Measurements from ENCODE around the gene GPR135. TPM values are rescaled to one million over a fixed set of nuclear protein-coding genes. Genes with fewer than 3 reads are reported as not detected.
A peak's percentile ranks its signal among the peaks of the same experiment; 100 is the strongest.

Gene GPR135
- total RNA-seq, 1 experiment from 2014 or later = 3.9 TPM

DNA sequence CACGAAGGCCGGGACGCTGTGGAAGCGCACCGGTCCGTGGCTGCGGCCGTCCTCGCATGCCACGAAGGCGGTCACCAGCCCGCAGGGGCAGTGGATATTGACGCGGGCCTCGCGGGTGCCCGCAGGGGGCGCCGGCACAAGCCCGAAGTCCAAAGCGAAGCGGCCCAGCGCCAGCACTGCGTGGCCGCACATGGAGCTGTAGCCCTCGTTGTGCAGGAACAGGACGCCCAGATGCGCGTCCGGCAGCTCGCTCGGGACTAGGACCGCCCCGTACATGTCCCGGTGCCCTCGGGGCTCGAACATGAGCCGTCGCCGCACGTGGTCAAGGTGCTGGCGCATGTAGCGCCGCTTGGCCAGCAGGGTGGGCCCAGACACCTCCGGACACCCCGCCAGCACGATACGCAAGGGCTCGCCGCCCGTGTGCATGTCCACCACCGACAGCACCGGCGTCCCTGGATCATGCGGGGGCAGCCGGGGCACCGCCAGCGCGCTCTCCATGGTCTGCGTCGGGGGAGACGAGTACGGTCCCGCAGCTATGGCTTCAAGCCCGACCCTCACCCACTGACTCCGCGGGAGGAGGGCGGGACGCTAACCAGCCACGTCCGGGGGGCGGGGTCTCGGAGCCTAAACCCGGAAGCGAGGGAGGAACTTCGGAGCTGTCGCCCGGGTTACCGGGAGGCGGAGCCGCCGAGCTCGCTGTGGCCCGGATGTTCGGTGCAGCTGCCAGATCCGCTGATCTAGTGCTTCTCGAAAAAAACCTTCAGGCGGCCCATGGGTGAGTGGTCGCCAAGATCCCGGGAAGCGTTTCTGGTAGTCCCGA is 18.8 kb upstream of the GPR135 start, which contains the start of the genes JKAMP and L3HYPDH (continued):
- TF ChIP-seq, protein P1, sequence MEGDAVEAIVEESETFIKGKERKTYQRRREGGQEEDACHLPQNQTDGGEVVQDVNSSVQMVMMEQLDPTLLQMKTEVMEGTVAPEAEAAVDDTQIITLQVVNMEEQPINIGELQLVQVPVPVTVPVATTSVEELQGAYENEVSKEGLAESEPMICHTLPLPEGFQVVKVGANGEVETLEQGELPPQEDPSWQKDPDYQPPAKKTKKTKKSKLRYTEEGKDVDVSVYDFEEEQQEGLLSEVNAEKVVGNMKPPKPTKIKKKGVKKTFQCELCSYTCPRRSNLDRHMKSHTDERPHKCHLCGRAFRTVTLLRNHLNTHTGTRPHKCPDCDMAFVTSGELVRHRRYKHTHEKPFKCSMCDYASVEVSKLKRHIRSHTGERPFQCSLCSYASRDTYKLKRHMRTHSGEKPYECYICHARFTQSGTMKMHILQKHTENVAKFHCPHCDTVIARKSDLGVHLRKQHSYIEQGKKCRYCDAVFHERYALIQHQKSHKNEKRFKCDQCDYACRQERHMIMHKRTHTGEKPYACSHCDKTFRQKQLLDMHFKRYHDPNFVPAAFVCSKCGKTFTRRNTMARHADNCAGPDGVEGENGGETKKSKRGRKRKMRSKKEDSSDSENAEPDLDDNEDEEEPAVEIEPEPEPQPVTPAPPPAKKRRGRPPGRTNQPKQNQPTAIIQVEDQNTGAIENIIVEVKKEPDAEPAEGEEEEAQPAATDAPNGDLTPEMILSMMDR (IDR thresholded peaks at IDR 0.05 in 2 of 3, conservative IDR thresholded peaks at IDR 0.05 in 1 of 3; ENCODE audit: borderline replicate concordance in 1 of 3, insufficient read depth in 1 of 3, low read depth in 2 of 3, low read length in 2 of 3) = peak; percentile 35 to 54 (median 47); a peak in 5 of 6 replicates
- TF ChIP-seq POLR2AphosphoS5 (IDR thresholded peaks at IDR 0.05; ENCODE audit: low read depth, low read length) (peak; percentile 89), SP1 (IDR thresholded peaks at IDR 0.05; ENCODE audit: low read depth) (peak; percentile 53), FOSL1 (IDR thresholded peaks at IDR 0.05; ENCODE audit: low read depth) (no peak), JUND (IDR thresholded peaks at IDR 0.05) (no peak)

DNA sequence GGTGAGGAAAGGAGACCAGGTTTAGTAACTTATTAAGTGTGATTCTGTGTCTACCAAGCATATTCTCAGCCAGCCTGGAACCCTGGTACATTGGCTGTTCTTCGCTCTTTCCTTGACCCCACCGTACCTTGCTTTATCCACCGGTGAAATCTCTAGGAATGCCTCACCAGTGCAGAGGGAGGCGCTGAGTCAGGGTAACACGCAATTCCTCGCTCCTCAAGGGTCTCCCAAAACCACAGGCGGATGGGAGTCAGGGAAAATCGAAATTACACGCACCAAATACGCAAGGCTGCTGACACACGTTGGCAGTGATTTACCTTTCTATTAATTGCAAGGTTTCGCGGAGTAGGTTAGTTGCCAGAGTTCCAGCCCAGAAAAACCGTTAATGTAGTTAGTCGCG is 18.2 kb upstream of the GPR135 start:
- ATAC-seq (peak; percentile 27), DNase-seq (ENCODE audit: low read depth, low spot score) (peak; percentile 2)
- H3K4me2 ChIP-seq (ENCODE audit: low read length) = peak overlapping the region; percentile 96
- H3K79me2 ChIP-seq (ENCODE audit: insufficient read depth, low read length) = peaks cover 58% of the 10 kb centered on the region
- H3K9me2 ChIP-seq (ENCODE audit: insufficient read depth) = no peaks in the 10 kb centered on the region
- RAD21 ChIA-PET (ENCODE audit: low non-redundant PET in 1 of 2, low total read pairs in 2 of 2, uncharacterized antibody in 2 of 2, unreplicated experiment in 2 of 2) = interaction anchor here in 1 of 2 experiments (0.9 kb wide), 1 partner anchor 93 kb away, joined by 3 read pairs; the partner anchor contains the start of gene CCDC175
- H3K27me3 ChIP-seq (ENCODE audit: insufficient read depth, low read length) = no peaks in the 10 kb centered on the region
- H2AFZ ChIP-seq (ENCODE audit: low read depth, low read length, poor library complexity, severe bottlenecking) = no peak overlapping the region
- intact Hi-C loops (cut with micrococcal nuclease) = no loop called here
- POLR2A ChIA-PET = interaction anchor here (0.9 to 1.6 kb wide), 3 partner anchors 9 to 1185 kb away, joined by 3 to 4 read pairs (median 3); partner anchors contain the start of gene ARID4A
- CTCF ChIA-PET = interaction anchor here (0.7 to 1.5 kb wide), 7 partner anchors 11 to 356 kb away, joined by 3 to 16 read pairs (median 4); partner anchors contain the start of gene CCDC175
- H4K20me1 ChIP-seq (ENCODE audit: insufficient read depth) = no peaks in the 10 kb centered on the region
- H3K4me3 ChIP-seq (replicated peaks in 1 of 2; ENCODE audit: low read depth in 1 of 2, low read length in 2 of 2) = peak overlapping the region; percentile 81 to 93
- H3K4me1 ChIP-seq (ENCODE audit: control insufficient read depth in 1 of 2, insufficient read depth in 2 of 2, low read length in 2 of 2) = peaks cover 13 to 33% of the 10 kb centered on the region in 2 experiments
- peaks cover 7 to 9% of the 10 kb centered on the region in 2 experiments; a peak in 3 of 4 replicates for H3K36me3 ChIP-seq (ENCODE audit: control insufficient read depth in 1 of 2, insufficient read depth in 2 of 2, low read length in 2 of 2)
- TF ChIP-seq, protein P2, sequence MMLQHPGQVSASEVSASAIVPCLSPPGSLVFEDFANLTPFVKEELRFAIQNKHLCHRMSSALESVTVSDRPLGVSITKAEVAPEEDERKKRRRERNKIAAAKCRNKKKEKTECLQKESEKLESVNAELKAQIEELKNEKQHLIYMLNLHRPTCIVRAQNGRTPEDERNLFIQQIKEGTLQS (IDR thresholded peaks at IDR 0.05) = no peak
- no peak for TF ChIP-seq YY1 (IDR thresholded peaks at IDR 0.05; ENCODE audit: extremely low read depth, insufficient replicate concordance, low read depth, low read length)
- TF ChIP-seq JUND (IDR thresholded peaks at IDR 0.05) = no peak
- TF ChIP-seq POLR2A (IDR thresholded peaks at IDR 0.05; ENCODE audit: borderline replicate concordance, extremely low read depth, insufficient read depth, insufficient read length) = peak; percentile 30
- TF ChIP-seq CBX3 (IDR thresholded peaks at IDR 0.05; ENCODE audit: low read depth) = no peak
- BruUV-seq (replicated peaks) = no TSS peak
- peak overlapping the region; percentile 87 for H3K27ac ChIP-seq (ENCODE audit: low read depth, low read length)
- peak overlapping the region; percentile 90 for H3K9ac ChIP-seq (ENCODE audit: low read length)
- H3K9me3 ChIP-seq (ENCODE audit: control insufficient read depth in 1 of 2, insufficient read depth in 1 of 2, low read depth in 1 of 2, low read length in 2 of 2) = no peaks in the 10 kb centered on the region
